Measurements from ENCODE around the gene PINLYP.

PINLYP gene

DNA sequence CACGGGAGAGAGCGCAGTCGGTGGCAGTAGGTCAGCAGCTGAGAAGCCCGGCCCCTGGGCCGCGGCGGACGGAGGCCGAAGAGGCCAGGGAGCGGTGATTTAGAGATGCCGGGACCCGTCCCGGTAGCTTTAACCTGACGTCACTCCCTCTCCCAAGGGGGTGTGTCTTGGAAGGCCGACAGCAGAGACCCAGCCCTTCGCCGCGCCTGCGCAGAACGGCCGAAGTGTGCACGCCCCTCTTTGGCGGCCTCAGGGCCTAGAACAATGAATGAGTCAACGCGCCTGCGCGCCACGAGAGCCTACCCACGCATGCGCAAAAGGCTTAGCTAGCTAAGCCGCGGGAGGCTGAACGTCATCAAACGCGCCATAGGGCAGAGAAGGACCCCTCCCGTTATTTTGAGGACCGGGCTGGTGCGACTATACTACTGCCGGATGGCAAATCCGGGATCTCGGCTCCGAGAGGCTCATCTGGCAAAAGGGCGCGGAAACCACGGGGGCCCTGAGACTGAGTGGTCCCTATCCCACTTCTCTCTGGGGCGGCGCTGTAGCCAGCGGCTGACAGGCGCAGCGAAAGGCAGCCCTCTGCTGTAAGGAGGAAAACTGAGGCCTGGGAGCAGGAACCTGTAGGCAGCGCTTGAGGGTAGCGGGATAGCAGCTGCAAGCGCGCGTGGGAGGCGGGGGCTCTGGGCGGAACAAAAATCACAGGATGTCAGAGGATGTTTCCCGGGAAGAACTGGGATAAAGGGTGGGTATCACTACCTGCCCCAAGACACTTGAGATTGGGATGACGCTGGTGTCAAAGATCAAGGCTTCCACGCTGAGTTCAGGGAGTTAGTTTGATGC lies 20.6 kb downstream of the PINLYP start, which contains the start of the genes IRGQ and ZNF576:
IRGQ (minus strand) TSS at position 136 of the 843 bp plus-strand sequence. CDS start 796 bp downstream, outside the sequence.
ZNF576 (plus strand) TSS at position 597 of the 843 bp plus-strand sequence. CDS start 514 bp downstream, outside the sequence.
- no peak for TF ChIP-seq ZNF8 (CRISPR knock-in tag; IDR thresholded peaks at IDR 0.05)
- TF ChIP-seq PATZ1 (CRISPR knock-in tag; IDR thresholded peaks at IDR 0.05; ENCODE audit: borderline replicate concordance) = no peak
- no peak for TF ChIP-seq OSR1 (CRISPR knock-in tag; IDR thresholded peaks at IDR 0.05)
- TF ChIP-seq, protein P1, sequence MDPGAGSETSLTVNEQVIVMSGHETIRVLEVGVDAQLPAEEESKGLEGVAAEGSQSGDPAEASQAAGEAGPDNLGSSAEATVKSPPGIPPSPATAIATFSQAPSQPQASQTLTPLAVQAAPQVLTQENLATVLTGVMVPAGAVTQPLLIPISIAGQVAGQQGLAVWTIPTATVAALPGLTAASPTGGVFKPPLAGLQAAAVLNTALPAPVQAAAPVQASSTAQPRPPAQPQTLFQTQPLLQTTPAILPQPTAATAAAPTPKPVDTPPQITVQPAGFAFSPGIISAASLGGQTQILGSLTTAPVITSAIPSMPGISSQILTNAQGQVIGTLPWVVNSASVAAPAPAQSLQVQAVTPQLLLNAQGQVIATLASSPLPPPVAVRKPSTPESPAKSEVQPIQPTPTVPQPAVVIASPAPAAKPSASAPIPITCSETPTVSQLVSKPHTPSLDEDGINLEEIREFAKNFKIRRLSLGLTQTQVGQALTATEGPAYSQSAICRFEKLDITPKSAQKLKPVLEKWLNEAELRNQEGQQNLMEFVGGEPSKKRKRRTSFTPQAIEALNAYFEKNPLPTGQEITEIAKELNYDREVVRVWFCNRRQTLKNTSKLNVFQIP (CRISPR knock-in tag; IDR thresholded peaks at IDR 0.05; ENCODE audit: borderline replicate concordance, low read depth) = no peak
- TF ChIP-seq CSRNP3 (CRISPR knock-in tag; IDR thresholded peaks at IDR 0.05) = no peak
- TF ChIP-seq RARB (CRISPR knock-in tag; IDR thresholded peaks at IDR 0.05) = no peak
- no peak for TF ChIP-seq BACH2 (CRISPR knock-in tag; IDR thresholded peaks at IDR 0.05; ENCODE audit: borderline replicate concordance)
- TF ChIP-seq TCF4 (CRISPR knock-in tag; IDR thresholded peaks at IDR 0.05; ENCODE audit: borderline replicate concordance) = no peak
- TF ChIP-seq ISL1 (CRISPR knock-in tag; IDR thresholded peaks at IDR 0.05) = no peak
- ATAC-seq = peak; percentile 91

- no peak for TF ChIP-seq ARNTL (CRISPR knock-in tag; IDR thresholded peaks at IDR 0.05; ENCODE audit: borderline replicate concordance, low read depth)
- no peak for TF ChIP-seq ZC3H10 (CRISPR knock-in tag; IDR thresholded peaks at IDR 0.05)
- no peak for TF ChIP-seq RARB (CRISPR knock-in tag; IDR thresholded peaks at IDR 0.05)
- no peak for TF ChIP-seq ZNF565 (CRISPR knock-in tag; conservative IDR thresholded peaks at IDR 0.05; ENCODE audit: low read depth)
- no peak for TF ChIP-seq PATZ1 (CRISPR knock-in tag; IDR thresholded peaks at IDR 0.05; ENCODE audit: borderline replicate concordance)
- TF ChIP-seq ZNF70 (CRISPR knock-in tag; IDR thresholded peaks at IDR 0.05) = no peak
- TF ChIP-seq CSDC2 (CRISPR knock-in tag; IDR thresholded peaks at IDR 0.05) = no peak
- TF ChIP-seq CSRNP3 (CRISPR knock-in tag; IDR thresholded peaks at IDR 0.05) = no peak
- ATAC-seq = no peak
Observed at GRCh38 chr19:43596842-43597461, 21.4 kb downstream of the PINLYP start.

DNA sequence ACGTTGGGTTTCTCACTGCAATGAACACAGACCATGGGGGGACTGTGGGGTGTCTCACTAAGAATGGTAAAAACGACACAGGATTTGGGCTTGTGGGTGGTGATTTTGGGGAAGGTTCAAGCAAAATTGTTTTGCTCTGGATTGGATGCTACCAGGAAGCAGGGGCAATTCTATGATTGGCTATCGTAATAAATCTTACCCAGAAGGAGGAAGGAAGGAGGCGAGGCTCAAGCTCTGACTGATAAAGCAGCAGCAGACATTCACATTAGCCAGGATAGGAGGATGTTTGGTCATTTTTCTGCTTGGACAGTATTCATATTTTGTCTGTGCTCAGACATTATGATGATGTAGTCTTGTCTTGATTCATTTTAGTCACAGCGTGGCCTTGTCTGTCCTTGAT lies 22.3 kb downstream of the PINLYP start:
- no peak for ATAC-seq
- no peak for TF ChIP-seq TSHZ2 (CRISPR knock-in tag; IDR thresholded peaks at IDR 0.05)
- no peak for TF ChIP-seq TCF4 (CRISPR knock-in tag; IDR thresholded peaks at IDR 0.05; ENCODE audit: borderline replicate concordance)
- TF ChIP-seq ZNF8 (CRISPR knock-in tag; IDR thresholded peaks at IDR 0.05) = no peak
- no peak for TF ChIP-seq GLIS3 (CRISPR knock-in tag; IDR thresholded peaks at IDR 0.05)
